SK-N-SH treated with all-trans-retinoic acid at 6 μM for 48 hours (cell line): ENCODE data around the gene CDON.

ENCODE experiments used
- ARNTL ChIP-seq: fragments of 450-650 bp; formaldehyde crosslinking; IDR thresholded peaks from 2 replicates; pipeline ENCODE4 v1.5.0; 2020; ENCODE audit warnings: low read depth, mild to moderate bottlenecking, moderate library complexity, borderline replicate concordance
- BACH2 ChIP-seq: fragments of 250-450 bp; sonication (Bioruptor Pico); IDR thresholded peaks from 2 replicates; pipeline ENCODE4 v1.9.0; 2021; ENCODE audit warnings: mild to moderate bottlenecking, borderline replicate concordance
- CREB5 ChIP-seq: fragments of 250-450 bp; sonication (Bioruptor Pico); IDR thresholded peaks from 2 replicates; pipeline ENCODE4 v1.5.1; 2020; ENCODE audit warnings: low read depth, mild to moderate bottlenecking, moderate library complexity
- CSDC2 ChIP-seq: fragments of 250-450 bp; sonication (Bioruptor Pico); IDR thresholded peaks from 2 replicates; pipeline ENCODE4 v1.5.0; 2020; ENCODE audit warnings: mild to moderate bottlenecking, moderate library complexity
- ESRRG ChIP-seq: fragments of 250-450 bp; sonication (Bioruptor Pico); IDR thresholded peaks from 2 replicates; pipeline ENCODE4 v1.6.1; 2021; ENCODE audit warnings: mild to moderate bottlenecking
- PATZ1 ChIP-seq: fragments of 250-450 bp; sonication (Bioruptor Pico); IDR thresholded peaks from 2 replicates; pipeline ENCODE4 v1.8.0; 2020; ENCODE audit warnings: mild to moderate bottlenecking, moderate library complexity, borderline replicate concordance
- TCF4 ChIP-seq: fragments of 250-450 bp; sonication (Bioruptor Pico); IDR thresholded peaks from 2 replicates; pipeline ENCODE4 v1.8.0; 2021; ENCODE audit warnings: mild to moderate bottlenecking, moderate library complexity, borderline replicate concordance
- TSHZ2 ChIP-seq: fragments of 250-450 bp; sonication (Bioruptor Pico); IDR thresholded peaks from 2 replicates; pipeline ENCODE4 v1.5.0; 2020; ENCODE audit warnings: mild to moderate bottlenecking, moderate library complexity
- ZFP3 ChIP-seq: fragments of 250-450 bp; sonication (Bioruptor Pico); IDR thresholded peaks from 2 replicates; pipeline ENCODE4 v1.5.0; 2020; ENCODE audit warnings: mild to moderate bottlenecking, moderate library complexity
- ZFP30 ChIP-seq: fragments of 450-650 bp; formaldehyde crosslinking; IDR thresholded peaks from 2 replicates; pipeline ENCODE4 v1.5.0; 2022; ENCODE audit warnings: mild to moderate bottlenecking, moderate library complexity
- ZNF565 ChIP-seq: fragments of 450-650 bp; formaldehyde crosslinking; conservative IDR thresholded peaks from 2 replicates; pipeline ENCODE4 v1.5.0; 2020; ENCODE audit warnings: low read depth, mild to moderate bottlenecking, moderate library complexity
- ZNF8 ChIP-seq: fragments of 450-650 bp; formaldehyde crosslinking; IDR thresholded peaks from 2 replicates; pipeline ENCODE4 v1.5.0; 2020; ENCODE audit warnings: mild to moderate bottlenecking, moderate library complexity

- TF ChIP-seq CSDC2 (CRISPR knock-in tag) (no peak), ZNF565 (CRISPR knock-in tag) (no peak), PATZ1 (CRISPR knock-in tag) (no peak), BACH2 (no peak), ZFP3 (no peak), ZFP30 (CRISPR knock-in tag) (no peak), ESRRG (CRISPR knock-in tag) (no peak), TCF4 (no peak), TSHZ2 (CRISPR knock-in tag) (no peak), CREB5 (CRISPR knock-in tag) (no peak), ARNTL (CRISPR knock-in tag) (no peak), ZNF8 (CRISPR knock-in tag) (no peak)
Measured at GRCh38 chr11:126062679-126063506, at the start of gene CDON.
